Hippocampal formation (tissue), 2 donors: Measurements from ENCODE around the gene CCDC85B.
A peak's percentile ranks its signal among the peaks of the same experiment; 100 is the strongest.

ENCODE experiments used
- DNase-seq, 2 donors: peaks; one replicate each; lab custom pipeline; 2025; lab: John Stamatoyannopoulos, UW

CCDC85B gene

DNA sequence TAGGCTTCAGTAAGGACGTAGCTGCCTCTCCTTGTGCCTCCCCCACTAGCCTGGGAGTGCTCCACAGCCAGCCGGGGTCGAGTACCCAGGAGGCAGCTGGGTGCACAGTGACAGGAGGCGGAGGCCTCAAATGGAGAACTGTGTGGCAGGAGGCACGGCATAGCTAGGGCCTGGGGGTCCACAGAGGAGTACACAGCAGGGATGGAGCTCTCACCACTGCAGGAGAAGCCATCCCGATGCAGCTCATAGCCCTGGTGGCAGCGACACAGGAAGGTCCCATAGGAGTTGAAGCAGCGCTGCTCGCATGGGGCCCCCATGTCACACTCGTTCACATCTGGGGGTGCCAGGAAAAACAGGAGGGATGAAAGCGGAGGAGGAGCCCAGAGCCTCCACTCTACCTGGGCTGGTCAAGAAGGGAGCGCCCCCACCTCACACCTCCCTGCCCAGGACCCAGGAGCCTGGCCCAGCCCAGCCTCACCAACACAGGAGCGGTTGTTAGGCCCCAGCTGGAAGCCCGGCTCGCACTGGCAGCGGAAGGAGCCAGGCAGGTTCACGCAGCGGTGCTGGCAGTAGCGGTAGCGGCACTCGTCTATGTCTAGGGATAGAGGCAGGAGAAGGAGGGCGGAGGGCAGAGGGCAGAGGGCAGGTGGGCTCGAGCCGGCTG is 20.7 kb upstream of the CCDC85B start:
- DNase-seq = no peak

DNA sequence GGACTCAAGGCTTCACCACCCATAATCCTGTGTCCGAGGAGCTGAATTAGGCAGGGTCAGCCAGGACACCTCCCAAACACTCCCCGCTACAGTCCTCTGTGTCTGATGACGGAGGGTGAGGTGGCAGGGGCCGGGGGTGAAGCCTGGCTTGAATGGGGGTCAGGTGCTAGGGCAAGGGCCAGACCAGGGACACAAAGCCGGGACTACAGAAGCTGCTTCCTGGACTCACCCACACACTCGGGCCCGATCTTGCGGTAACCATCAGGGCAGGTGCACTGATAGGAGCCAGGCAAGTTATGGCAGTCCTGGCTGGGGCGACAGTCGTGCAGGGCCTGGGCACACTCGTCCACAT is 20.2 kb upstream of the CCDC85B start:
- DNase-seq = no peak

DNA sequence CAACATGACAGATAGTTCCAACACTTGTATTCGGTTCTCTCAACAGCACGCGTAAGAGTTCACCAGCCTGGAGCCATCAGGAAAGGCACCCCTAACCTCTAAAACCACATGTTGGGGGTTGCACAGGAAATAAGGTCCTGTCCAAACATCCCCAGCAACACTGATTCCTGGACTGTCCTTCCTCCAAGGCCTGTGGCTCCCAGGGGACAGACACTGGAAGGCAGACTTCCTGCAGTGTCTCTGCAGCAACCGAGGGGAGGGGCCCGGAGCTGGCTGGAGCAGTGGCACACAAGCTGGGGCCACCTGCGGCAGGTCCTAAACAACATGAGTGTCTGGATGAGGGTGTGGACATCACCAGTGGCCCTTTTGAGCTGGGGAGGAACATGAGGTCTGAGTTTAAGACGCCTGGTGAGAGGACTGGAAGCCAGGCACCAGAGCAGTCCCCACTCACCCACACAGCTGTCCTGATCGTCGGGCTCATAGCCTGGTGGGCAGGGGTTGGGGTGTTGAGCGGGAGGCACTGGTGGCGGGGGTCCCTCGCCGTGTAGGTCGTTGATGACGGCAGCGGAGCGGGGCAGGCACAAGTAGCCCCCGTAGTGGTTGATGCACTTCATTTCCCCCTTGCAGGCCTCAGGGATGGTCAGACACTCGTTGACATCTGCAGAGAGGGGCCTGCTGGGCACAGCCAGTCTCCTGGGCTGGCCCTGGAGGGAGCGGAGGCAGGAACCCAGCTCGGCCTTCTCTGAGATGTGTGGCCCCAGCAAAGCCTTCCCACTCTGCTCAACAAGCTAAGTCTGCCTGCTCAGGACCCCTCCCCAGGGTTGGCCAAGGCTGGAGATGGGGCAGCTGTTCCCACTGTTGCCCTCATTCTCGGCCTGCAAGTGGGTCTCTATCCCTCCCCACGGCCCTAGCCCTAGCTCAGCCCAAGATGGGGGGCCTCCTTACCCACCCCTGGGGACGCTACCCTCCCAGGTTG is 19.5 kb upstream of the CCDC85B start:
- DNase-seq = no peak

DNA sequence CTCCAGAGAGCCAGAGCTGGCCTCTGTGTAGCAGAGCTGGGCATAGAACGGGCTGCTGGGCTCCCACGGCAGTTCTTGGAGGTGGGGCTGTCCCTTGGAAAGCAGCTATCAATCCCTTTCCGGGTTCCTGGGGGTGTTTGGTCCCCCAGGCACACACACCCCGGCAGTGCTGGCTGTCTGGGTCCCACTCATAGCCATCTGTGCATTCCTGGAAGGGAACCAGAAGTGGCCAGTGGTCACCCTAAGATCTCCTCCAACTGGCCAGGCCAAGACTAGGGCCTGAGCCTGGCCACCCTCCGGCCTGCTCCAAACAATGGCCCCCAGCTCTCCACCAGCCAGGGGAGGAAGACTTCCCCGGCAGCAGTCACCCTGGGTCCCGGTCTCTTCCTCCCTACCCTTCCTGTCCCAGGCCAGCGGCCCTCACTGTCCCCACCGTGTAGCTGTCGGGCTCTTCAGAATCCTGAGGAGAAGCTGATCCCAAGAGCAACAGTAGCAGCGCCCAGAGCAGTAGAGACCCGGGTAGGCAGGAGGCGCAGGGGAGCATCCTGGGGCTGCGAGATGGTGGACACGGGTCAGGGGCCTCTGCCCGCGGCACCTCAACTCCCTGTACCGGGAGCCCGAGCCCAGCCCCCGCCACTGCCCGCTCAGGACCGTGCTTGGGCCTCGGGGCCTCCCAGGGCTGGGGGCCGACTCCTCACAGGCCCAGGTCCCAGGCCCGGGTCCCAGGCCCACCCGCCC is 18.5 kb upstream of the CCDC85B start:
- DNase-seq = no peak

DNA sequence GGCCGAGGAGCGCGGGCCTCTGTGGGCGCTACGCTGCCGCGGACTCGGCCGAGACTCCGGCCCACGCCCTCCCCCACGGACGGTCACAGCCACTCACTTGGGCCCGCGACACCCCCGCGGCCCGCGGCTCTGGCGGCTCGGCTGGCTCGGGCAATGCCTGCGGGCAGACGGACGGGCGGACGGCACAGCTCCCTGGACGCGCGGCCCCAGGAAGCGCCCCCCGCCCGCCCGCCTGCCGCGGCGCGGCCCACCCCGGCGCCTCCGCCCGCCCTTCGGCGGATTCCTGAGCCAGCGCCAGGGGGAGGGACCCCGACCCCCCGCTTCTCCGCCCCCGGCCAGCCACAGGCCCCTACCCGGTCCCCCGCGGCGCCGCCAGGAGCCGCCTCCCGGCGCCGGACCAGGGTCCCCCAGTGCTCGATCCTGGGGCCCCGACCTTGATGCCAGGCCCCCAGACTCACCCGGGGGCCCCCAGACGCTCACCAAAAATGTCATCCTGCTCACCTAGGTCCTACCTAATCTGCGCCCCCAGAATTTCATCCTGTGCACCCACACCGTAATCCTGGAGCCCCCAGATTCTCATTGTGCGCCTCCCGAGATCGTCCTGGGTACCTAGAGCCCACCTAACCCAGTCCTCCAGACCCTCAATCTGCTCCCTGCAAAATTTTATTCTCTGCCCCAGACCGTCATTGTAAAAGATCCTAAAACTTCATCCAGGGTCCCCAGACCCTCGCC is 17.7 kb upstream of the CCDC85B start, which contains the start of gene EFEMP2:
EFEMP2 (minus strand) TSS at position 215 of the 732 bp plus-strand sequence. CDS start 446 bp downstream, outside the sequence.
- DNase-seq = no peak

DNA sequence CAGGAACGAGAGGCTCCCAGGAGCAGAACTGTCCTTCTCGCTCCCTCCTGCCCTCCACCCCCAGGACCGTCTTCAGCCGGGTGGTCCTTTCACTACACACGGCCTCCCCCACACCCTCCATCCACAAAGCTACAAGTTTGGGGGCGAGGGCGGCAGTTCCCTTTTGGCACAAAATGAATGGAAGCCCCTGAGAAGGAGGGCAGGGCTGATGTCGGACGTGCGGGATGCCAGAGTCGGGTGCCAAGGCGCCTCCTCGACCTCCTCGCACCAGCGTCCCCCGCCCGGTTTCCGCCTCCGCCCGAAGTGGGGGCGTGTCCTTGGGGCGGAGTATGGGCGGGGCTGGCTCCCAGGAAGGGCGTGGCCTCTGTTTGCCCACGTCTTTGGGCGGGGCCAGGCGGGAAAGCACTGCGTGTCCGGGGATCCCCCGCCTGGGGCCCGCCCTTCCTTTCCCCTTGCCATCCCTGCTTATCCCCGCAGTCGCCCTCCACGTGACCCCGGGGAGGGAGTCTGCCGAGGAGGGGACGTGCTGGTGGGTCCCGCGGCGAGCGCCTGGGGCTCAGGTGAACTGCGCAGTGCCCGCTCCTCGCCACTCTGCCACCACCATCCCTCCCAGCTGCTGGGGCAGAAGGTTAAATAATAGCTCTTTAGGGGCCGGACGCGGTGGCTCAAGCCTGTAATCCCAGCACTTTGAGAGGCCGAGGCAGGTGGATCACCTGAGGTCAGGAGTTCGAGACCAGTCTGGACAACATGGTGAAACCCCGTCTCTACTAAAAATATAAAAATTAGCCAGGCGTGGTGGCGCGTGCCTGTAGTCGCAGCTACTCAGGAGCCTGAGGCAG is 16.9 kb upstream of the CCDC85B start:
- peak; percentile 76 to 88 for DNase-seq

DNA sequence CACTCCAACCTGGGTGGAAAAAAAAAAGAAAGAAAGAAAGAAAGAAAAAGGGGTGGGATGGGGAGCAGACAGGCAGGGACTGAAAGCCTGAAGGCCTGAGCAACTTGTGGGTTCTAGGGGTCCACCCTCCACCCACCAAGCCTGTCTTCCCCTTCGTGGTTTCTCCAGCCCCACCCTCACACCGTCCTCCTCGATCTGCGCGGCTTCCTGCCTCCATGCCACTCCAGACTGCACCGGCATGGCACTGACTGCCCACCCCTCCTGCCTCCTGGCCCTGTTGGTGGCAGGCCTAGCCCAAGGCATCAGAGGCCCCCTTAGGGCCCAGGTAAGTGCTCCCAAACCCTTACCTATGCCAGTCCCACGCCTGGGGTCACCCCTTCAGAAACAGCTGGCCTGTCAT is 10.9 kb upstream of the CCDC85B start, which contains the start of gene CTSW:
CTSW (plus strand) TSS at position 221 of the 400 bp plus-strand sequence; CDS start at position 239, 18 bp downstream.
- DNase-seq = no peak

DNA sequence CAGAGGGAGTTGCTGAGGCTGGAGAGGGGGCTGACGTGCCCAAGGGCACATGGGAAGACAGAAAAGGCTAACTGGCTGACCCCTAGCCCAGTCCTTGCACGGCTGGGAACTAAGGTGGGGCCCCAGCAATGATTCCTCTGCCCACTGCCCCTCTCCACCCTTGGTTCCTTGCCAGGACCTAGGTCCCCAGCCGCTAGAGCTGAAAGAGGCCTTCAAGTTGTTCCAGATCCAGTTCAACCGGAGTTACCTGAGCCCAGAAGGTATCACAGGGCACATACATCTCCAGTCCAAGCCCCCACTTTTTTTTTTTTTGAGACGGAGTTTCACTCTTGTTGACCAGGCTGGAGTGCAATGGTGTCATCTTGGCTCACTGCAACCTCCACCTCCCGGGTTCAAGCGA is 10.4 kb upstream of the CCDC85B start:
- no peak for DNase-seq

DNA sequence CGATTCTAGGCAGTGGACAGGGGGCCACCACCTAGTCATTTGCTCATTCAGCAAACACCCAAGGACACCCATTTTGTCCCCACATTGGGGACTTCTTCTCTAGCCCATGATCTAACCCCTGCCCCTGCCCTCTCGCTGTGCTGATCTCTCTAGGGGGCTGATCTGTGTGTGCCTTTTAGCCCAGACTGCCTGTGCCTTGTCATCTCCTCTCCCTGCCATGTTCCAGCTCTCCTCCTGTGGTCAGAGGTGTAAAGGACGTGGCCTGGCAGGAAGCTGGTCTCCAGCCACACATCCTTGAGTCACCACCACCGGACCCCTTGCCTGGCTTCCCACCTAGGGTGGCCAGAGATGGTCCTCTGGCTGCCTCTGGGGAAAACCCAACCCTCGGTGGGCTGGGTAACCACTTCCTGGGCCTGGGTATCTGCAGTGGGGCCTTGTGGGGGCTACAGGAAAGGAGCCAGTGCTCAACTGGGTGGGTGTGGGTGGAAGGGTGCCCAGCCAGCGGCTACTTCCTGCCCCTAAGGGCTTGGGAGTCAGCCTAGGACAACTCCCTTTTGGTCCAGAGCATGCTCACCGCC is 9.5 kb upstream of the CCDC85B start:
- no peak for DNase-seq

DNA sequence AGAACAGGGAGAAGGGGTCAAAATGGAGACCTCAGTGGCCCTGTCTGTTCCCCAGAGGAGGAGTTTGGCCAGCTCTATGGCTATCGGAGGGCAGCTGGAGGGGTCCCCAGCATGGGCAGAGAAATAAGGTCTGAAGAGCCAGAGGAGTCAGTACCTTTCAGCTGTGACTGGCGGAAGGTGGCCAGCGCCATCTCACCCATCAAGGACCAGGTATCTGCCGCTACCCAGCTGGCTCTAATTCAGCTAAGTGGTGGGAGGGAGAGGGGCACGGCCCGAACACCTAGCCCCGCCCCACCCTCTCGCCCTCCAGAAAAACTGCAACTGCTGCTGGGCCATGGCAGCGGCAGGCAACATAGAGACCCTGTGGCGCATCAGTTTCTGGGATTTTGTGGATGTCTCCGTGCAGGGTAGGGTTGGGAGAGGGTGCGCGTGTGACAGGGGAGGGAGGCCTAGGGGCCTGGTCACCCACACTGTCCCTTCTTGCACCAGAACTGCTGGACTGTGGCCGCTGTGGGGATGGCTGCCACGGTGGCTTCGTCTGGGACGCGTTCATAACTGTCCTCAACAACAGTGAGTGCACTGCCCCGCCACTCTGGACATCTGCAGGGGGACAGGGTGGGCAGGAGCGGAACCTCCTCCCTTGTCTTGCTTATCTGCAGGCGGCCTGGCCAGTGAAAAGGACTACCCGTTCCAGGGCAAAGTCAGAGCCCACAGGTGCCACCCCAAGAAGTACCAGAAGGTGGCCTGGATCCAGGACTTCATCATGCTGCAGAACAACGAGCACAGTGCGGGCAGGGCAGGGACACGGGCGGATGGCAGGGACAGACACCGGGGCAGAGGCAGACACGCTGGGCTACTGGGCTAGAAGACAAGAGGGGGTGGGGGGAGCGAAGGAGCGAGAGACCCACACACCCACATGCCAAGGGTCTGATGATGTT is 8.1 kb upstream of the CCDC85B start:
- no peak for DNase-seq

DNA sequence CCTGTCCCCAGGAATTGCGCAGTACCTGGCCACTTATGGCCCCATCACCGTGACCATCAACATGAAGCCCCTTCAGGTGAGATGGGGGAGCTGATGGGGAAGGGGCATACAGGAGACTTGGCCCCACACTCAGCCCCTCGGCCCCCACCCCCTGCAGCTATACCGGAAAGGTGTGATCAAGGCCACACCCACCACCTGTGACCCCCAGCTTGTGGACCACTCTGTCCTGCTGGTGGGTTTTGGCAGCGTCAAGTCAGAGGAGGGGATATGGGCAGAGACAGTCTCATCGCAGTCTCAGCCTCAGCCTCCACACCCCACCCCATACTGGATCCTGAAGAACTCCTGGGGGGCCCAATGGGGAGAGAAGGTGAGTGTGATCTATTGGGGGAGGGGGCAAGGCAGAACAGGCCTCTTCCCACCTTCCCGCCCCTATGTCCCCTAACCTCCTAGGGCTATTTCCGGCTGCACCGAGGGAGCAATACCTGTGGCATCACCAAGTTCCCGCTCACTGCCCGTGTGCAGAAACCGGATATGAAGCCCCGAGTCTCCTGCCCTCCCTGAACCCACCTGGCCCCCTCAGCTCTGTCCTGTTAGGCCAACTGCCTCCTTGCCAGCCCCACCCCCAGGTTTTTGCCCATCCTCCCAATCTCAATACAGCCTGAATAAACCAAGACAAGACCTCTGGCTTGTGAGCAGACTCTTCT is 7.3 kb upstream of the CCDC85B start:
- DNase-seq = no peak

DNA sequence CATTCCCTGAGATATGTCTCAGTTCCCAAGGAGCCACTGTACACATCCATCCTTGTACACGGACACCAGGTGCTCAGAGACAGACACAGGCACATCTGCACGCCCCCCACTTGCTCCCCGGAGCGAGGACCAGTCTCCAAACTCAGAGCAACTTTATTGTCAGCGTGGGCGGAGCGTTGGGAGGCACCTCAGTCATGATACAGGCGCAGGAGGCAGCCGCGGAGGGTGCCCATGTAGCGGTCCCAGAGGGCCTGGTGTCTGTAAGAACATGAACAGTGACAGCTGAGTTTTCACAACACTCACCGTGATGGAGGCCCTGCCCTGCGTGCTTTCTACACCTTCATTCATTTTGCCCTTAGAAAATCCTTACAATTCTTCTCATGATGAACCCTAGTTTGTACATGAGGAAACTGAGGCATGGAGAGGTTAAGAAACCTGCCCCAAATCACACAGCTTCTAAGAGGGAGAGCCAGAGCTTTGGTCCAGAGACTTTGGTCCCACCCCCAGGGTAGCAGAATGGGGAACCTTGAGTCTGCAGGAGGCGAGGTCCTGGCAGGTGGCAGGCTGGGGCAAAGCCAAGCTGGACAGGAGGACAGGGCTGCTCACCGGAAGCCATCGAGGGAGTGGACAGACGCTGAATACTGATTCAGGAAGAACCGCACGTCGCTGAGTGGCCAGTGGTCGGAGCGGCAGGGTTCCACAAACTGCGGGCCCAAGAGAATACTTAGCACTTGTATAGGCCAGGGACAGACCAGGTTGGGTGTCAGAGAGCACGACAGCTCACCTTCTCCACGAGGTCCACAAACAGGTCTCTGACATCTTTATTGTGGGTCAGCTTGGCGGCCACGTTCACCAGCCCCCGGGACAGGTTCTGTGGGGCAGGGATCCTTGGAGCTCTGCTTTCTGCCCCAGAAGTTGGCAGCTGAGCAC is 6.4 kb upstream of the CCDC85B start:
- DNase-seq = no peak

DNA sequence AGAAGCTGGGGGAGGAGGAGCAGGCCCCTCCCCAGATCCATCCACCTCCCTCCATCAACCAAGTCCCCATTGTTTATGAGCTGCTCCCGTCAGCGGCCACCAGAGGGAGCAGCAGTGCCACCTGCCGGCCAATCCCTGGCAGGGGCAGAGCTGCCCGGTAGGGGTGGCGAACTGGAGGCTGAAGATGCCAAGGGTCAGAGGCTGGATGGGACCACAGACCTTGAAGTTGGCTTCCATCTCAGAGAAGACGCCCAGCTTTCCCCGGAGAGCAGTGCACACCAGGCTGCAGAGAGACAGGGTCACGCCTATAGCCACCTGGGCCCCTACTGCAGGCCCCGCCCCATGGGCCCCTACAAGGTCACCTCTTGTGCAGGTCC is 5.8 kb upstream of the CCDC85B start:
- DNase-seq = peak; percentile 47 to 70

DNA sequence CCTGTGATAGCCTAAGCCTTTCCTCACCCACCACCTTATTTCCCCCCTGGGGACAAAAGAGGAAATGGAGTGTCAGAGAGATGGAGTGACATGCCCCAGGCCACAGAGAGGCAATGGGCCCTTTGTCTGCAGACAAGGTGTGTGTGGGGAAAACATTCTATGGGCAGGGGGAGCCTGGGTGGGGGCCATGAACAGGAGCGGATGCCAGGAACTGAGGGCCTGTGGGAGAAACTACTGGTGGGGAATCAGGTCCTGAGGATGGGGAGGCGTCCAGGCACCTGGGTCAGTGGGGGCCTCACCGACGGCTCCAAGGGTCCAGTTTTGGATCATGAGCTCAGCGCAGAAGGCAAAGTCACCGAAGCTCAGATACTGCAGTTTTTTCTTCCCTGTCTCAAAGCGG is 5.2 kb upstream of the CCDC85B start:
- no peak for DNase-seq

DNA sequence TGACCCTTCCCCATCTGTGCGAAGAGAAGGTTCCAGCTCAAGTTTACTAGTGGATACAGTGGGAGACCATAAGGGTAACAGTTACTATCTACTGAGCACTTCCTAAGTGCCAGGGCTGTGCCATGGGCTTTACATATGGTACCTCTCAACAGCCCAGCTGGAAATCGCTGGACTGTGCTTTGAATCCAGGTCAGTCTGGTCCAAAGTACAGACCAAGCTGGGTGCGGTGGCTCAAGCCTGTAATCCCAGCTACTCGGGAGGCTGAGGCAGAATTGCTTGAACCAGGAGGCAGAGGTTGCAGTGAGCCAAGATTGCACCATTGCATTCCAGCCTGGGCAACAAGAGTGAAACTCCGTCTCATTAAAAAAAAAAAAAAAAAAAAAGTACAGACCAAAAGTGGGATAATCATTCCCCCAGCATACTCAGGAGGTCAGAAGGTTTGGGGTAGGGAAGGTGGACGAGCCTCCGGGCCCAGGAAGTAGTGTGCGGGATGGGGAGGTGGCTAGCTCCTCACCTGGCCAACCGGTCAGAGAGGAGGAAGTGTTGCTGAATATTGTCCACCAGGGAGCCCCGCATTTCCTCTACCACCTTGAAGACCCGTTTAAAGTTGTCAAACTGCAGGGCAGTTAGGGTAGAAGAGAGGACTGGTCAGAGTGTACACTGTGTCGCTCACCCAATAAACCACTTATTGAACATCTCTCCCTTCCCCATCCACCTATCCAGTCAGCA is 4.5 kb upstream of the CCDC85B start:
- no peak for DNase-seq

DNA sequence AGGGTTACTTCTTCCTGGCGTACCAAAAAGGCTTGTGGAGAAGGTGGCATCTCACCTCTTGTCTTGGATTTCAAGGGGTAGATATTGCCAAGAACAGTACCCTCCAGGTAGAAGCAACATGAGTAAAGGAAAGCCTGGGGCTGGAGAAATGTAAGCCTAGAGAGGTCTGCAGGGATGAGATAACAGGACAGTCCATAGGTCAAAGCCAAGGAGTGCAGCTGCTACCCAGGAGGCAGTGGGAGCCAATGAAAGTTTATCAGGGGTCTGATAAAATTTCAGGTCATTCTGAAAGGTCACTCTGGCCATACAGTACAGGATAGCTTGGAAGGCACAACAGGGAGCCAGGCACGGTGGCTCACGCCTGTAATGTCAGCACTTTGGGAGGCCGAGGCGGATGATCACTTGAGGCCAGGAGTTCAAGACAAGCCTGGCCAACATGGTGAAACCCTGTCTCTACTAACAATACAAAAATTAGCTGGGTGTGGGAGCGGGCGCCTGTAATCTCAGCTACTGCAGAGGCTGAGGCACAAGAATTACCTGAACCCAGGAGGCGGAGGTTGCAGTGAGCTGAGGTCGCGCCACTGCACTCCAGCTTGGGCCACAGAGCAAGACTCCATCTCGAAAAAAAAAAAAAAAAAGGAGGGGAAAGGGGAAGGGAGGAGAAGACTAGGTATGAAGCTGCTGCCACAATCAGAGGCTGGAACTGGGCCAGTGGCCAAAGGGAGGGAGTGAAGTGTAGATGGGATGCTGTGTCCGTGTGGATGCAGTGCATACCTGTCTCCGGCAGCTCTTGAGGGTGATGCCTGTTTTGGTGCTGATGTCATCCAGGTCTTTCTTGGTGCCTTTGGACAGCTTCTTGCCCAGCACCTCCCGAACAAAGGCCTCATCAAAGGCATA is 3.4 kb upstream of the CCDC85B start:
- no peak for DNase-seq
